B cell (primary cell): ENCODE data around the gene PEX14. TPM values are rescaled to one million over a fixed set of nuclear protein-coding genes. Genes with fewer than 3 reads are reported as not detected.

ENCODE experiments used
- ATAC-seq: fragments of 200-7000 bp; cut with Tn5 transposase; one replicate; pipeline ENCODE4 v1.10.0; 2021; ENCODE audit warnings: low read depth, mild to moderate bottlenecking, moderate number of reproducible peaks, moderate library complexity
- CTCF ChIA-PET: fragments of 350-600 bp; sonication (Branson Sonifier 250); formaldehyde crosslinking; loops from one replicate; lab custom pipeline; 2021; ENCODE audit warnings: antibody characterized with exemption, inconsistent platforms; lab: Charles Lee
- POLR2A ChIA-PET: fragments of 350-600 bp; sonication (Branson Sonifier 250); formaldehyde crosslinking; loops from one replicate; lab custom pipeline; 2021; ENCODE audit warnings: antibody characterized with exemption; lab: Charles Lee
- DNase-seq: peaks from one replicate; pipeline ENCODE4 v3.0.0; 2013
- H2AFZ ChIP-seq: 2 replicates; pipeline ENCODE4 v1.6.1; 2012; ENCODE audit warnings: mild to moderate bottlenecking, low read depth, low read length; ENCODE audit not compliant: insufficient read depth, poor library complexity, severe bottlenecking
- H3K27ac ChIP-seq, 2 donors: 1 replicate in 1 of 2; 2 replicates in 1 of 2; pipeline ENCODE4 v1.5.1; 2012 to 2013; ENCODE audit warnings: low read length in 2 of 2, mild to moderate bottlenecking in 2 of 2, moderate library complexity in 1 of 2
- H3K27me3 ChIP-seq, 4 experiments: fragments of 200-600 bp in 1 of 4; sonication (generic) in 1 of 4; replicated peaks in 1 of 4; 1 replicate in 2 of 4; 2 replicates in 2 of 4; pipeline versions ENCODE4 v1.6.1 to v1.7.0; 2013 to 2016; ENCODE audit warnings: low read length in 3 of 4, mild to moderate bottlenecking in 2 of 4, mixed read lengths in 1 of 4, moderate library complexity in 1 of 4; ENCODE audit not compliant: insufficient read depth in 4 of 4, control insufficient read depth in 3 of 4; ENCODE audit errors: control extremely low read depth in 1 of 4
- H3K36me3 ChIP-seq, 2 experiments: replicated peaks in 1 of 2; 1 replicate in 1 of 2; 2 replicates in 1 of 2; pipeline versions ENCODE4 v1.6.1 to v1.7.1; 2013; ENCODE audit warnings: low read length in 1 of 2; ENCODE audit not compliant: insufficient read depth in 2 of 2, control insufficient read depth in 1 of 2; ENCODE audit errors: control extremely low read depth in 1 of 2, extremely low read depth in 1 of 2
- H3K4me1 ChIP-seq, 2 donors: fragments of 200-600 bp in 1 of 2; sonication (generic) in 1 of 2; 1 replicate in 1 of 2; 2 replicates in 1 of 2; pipeline versions ENCODE4 v1.5.1 to v1.6.1; 2013 to 2017; ENCODE audit warnings: low read length in 2 of 2; ENCODE audit not compliant: control insufficient read depth in 2 of 2, insufficient read depth in 2 of 2
- H3K4me2 ChIP-seq: replicated peaks from 2 replicates; pipeline ENCODE3; 2012; ENCODE audit warnings: mild to moderate bottlenecking, low read depth, low read length; ENCODE audit not compliant: poor library complexity, severe bottlenecking
- H3K4me3 ChIP-seq, 5 experiments: fragments of 200-600 bp in 1 of 5; sonication (generic) in 1 of 5; 1 replicate in 3 of 5; 2 replicates in 2 of 5; pipeline versions ENCODE4 v1.5.1 to v1.7.0; 2011 to 2016; ENCODE audit warnings: low read length in 4 of 5, mild to moderate bottlenecking in 4 of 5, low read depth in 2 of 5, control low read depth in 1 of 5, moderate library complexity in 1 of 5; ENCODE audit not compliant: insufficient read depth in 1 of 5; ENCODE audit errors: control extremely low read depth in 1 of 5, extremely low read depth in 1 of 5
- H3K79me2 ChIP-seq: fragments of 200-600 bp; sonication (generic); one replicate; pipeline ENCODE4 v1.6.0; 2016; ENCODE audit warnings: low read length; ENCODE audit not compliant: control insufficient read depth, insufficient read depth
- H3K9ac ChIP-seq: fragments of 200-600 bp; sonication (generic); 2 replicates; pipeline ENCODE4 v1.6.1; 2017; ENCODE audit warnings: mild to moderate bottlenecking, low read length, moderate library complexity
- H3K9me3 ChIP-seq, 3 donors: one replicate each; pipeline versions ENCODE4 v1.6.1 to v1.7.1; 2013; ENCODE audit warnings: low read length in 2 of 3; ENCODE audit not compliant: control insufficient read depth in 2 of 3, insufficient read depth in 1 of 3; ENCODE audit errors: control extremely low read depth in 1 of 3
- H4K20me1 ChIP-seq: 2 replicates; pipeline ENCODE4 v1.6.0; 2012; ENCODE audit warnings: mild to moderate bottlenecking, low read length; ENCODE audit not compliant: insufficient read depth, control insufficient read depth, poor library complexity, severe bottlenecking
- H3K27ac Mint-ChIP-seq: one replicate; pipeline ENCODE4 v1.8.0; 2021; ENCODE audit warnings: mixed read lengths
- H3K27me3 Mint-ChIP-seq: one replicate; pipeline ENCODE4 v1.8.0; 2021; ENCODE audit warnings: mixed read lengths
- H3K4me1 Mint-ChIP-seq: one replicate; pipeline ENCODE4 v1.8.0; 2021; ENCODE audit warnings: mixed read lengths
- H3K4me3 Mint-ChIP-seq: one replicate; pipeline ENCODE4 v1.8.0; 2021; ENCODE audit warnings: mixed read lengths
- H3K9me3 Mint-ChIP-seq: one replicate; pipeline ENCODE4 v1.8.0; 2022; ENCODE audit warnings: mixed read lengths; ENCODE audit not compliant: insufficient read depth
- CTCF ChIP-seq: fragments of 200-600 bp; IDR thresholded peaks from one replicate; pipeline ENCODE4 v1.8.0; 2022; ENCODE audit warnings: antibody characterized with exemption, mild to moderate bottlenecking
- EZH2 ChIP-seq: IDR thresholded peaks from 2 replicates; pipeline ENCODE4 v1.6.1; 2012; ENCODE audit warnings: borderline replicate concordance, low read depth, mild to moderate bottlenecking, moderate library complexity, low read length; ENCODE audit not compliant: insufficient read depth, poor library complexity, severe bottlenecking
- WGBS: methylation state at CpG from one replicate; pipeline ENCODE4 v1.1.5; 2013; ENCODE audit warnings: missing lambda C conversion rate; ENCODE audit not compliant: insufficient coverage; 5-methylcytosine and 5-hydroxymethylcytosine counted together
- intact Hi-C: fragments of 100-400 bp; cut with micrococcal nuclease; formaldehyde crosslinking; loops from one replicate; pipeline ENCODE4 v1.10.0; 2022
- polyA plus RNA-seq: library from polyadenylated mRNA; depleted of rRNA; stranded (reverse); fragments of >200 nt; gene quantifications from 2 replicates; pipeline ENCODE4 v1.2.3, GENCODE V29; 2012
- total RNA-seq, 2 donors: library from RNA; stranded (reverse); fragments of 120-200 nt in 1 of 2; gene quantifications; 1 replicate in 1 of 2; 2 replicates in 1 of 2; pipeline versions ENCODE4 v1.2.3 to v1.2.4, GENCODE V29; 2013 to 2022

The PEX14 gene
- total and polyA plus RNA-seq, 2 donors (not counting 1 experiment from before 2014, with no cell fraction given) = 14.1 to 19.3 TPM

- no peaks in the 10 kb centered on the region for H3K4me1 ChIP-seq
- H3K4me3 Mint-ChIP-seq = no peak overlapping the region
- TF ChIP-seq CTCF = no peak
- no peaks in the 10 kb centered on the region for H3K4me1 Mint-ChIP-seq
- H3K27me3 ChIP-seq = no peaks in the 10 kb centered on the region
- H3K4me3 ChIP-seq = no peak overlapping the region
- H3K27ac ChIP-seq = no peak overlapping the region
- H2AFZ ChIP-seq = no peak overlapping the region
- intact Hi-C loops = no loop called here
- CTCF ChIA-PET = no interaction called here
- H4K20me1 ChIP-seq = no peaks in the 10 kb centered on the region
- H3K36me3 ChIP-seq = peaks cover 0 to 4% of the 10 kb centered on the region in 2 experiments
- no peak overlapping the region for H3K27ac Mint-ChIP-seq
- H3K79me2 ChIP-seq = no peaks in the 10 kb centered on the region
- DNase-seq (no peak), ATAC-seq (no peak)
- no peaks in the 10 kb centered on the region for H3K9me3 ChIP-seq
- no peak overlapping the region for H3K4me2 ChIP-seq
- POLR2A ChIA-PET = no interaction called here
- no peak overlapping the region for H3K9ac ChIP-seq
- H3K27me3 Mint-ChIP-seq = no peaks in the 10 kb centered on the region
- no peaks in the 10 kb centered on the region for H3K9me3 Mint-ChIP-seq
- 93% methylated on average over 6 of the region's 13 CpGs for WGBS
Measured at GRCh38 chr1:10630661-10631120, 155.9 kb downstream of the PEX14 start.

- no peak overlapping the region for H3K9ac ChIP-seq
- ChIA-PET CTCF (no interaction called here), POLR2A (no interaction called here)
- Mint-ChIP-seq H3K27ac (no peak overlapping the region), H3K4me1 (no peaks in the 10 kb centered on the region), H3K27me3 (no peaks in the 10 kb centered on the region), H3K9me3 (no peaks in the 10 kb centered on the region), H3K4me3 (no peak overlapping the region)
- DNase-seq = no peak
- H3K27ac ChIP-seq = no peak overlapping the region
- no peak overlapping the region for H2AFZ ChIP-seq
- no peak overlapping the region for H3K4me3 ChIP-seq
- no peaks in the 10 kb centered on the region for H3K4me1 ChIP-seq
- ATAC-seq = no peak
- intact Hi-C loops = no loop called here
- H3K27me3 ChIP-seq = no peaks in the 10 kb centered on the region
- WGBS = 95% methylated on average over 20 of the region's 20 CpGs
- TF ChIP-seq CTCF = no peak
- no peak for TF ChIP-seq EZH2
- no peaks in the 10 kb centered on the region for H4K20me1 ChIP-seq
- H3K9me3 ChIP-seq = no peaks in the 10 kb centered on the region
- peaks cover 0 to 4% of the 10 kb centered on the region in 2 experiments for H3K36me3 ChIP-seq
- H3K4me2 ChIP-seq = no peak overlapping the region
- no peaks in the 10 kb centered on the region for H3K79me2 ChIP-seq
Measured at GRCh38 chr1:10631121-10631810, 156.5 kb downstream of the PEX14 start.
